Endothelial cell of umbilical vein (primary cell): ENCODE data around the gene ITGA1. TPM values are rescaled to one million over a fixed set of nuclear protein-coding genes. Genes with fewer than 3 reads are reported as not detected.

Experiments used
- BruUV-seq: library from RNA; stranded (reverse); fragments of 400-500 nt; replicated peaks from 2 replicates; lab custom pipeline; 2021; lab: Mats Ljungman, UMichigan
- CTCF ChIA-PET: fragments of 300-600, 350-600 bp; sonication (Branson Sonifier 250); formaldehyde crosslinking; loops from one replicate; lab custom pipeline; 2021; ENCODE audit warnings: antibody characterized with exemption, inconsistent platforms; lab: Charles Lee
- POLR2A ChIA-PET: fragments of 300-600, 350-600 bp; sonication (Branson Sonifier 250); formaldehyde crosslinking; loops from one replicate; lab custom pipeline; 2021; ENCODE audit warnings: antibody characterized with exemption, inconsistent platforms; lab: Charles Lee
- DNase-seq: peaks from one replicate; pipeline ENCODE4 v3.0.0-alpha.2; 2011; ENCODE audit warnings: low read depth, low spot score
- FAIRE-seq: peaks from 2 replicates; lab custom pipeline; 2011; peaks lifted over from hg19 to GRCh38; lab: Jason Lieb, UNC
- H2AFZ ChIP-seq: 2 replicates; pipeline ENCODE4 v1.6.0; 2012; ENCODE audit warnings: low read depth, low read length, control low read depth, inconsistent platforms
- H3K27ac ChIP-seq: 2 replicates; pipeline ENCODE4 v1.5.1; 2011; ENCODE audit warnings: low read depth, mild to moderate bottlenecking, control low read depth, low read length, moderate library complexity; ENCODE audit not compliant: insufficient read depth
- H3K27me3 ChIP-seq, 2 experiments: 2 replicates each; pipeline versions ENCODE4 v1.6.0 to v1.6.1; 2011; ENCODE audit warnings: low read length in 2 of 2, mixed read lengths in 1 of 2; ENCODE audit not compliant: control insufficient read depth in 2 of 2, insufficient read depth in 2 of 2
- H3K36me3 ChIP-seq, 2 experiments: 2 replicates in 1 of 2; 3 replicates in 1 of 2; pipeline ENCODE4 v1.5.1; 2011; ENCODE audit warnings: low read length in 2 of 2, mild to moderate bottlenecking in 1 of 2, moderate library complexity in 1 of 2; ENCODE audit not compliant: control insufficient read depth in 2 of 2, insufficient read depth in 2 of 2; ENCODE audit errors: extremely low read depth in 1 of 2
- H3K4me1 ChIP-seq: 3 replicates; pipeline ENCODE4 v1.5.1; 2011; ENCODE audit warnings: mild to moderate bottlenecking, low read length; ENCODE audit not compliant: control insufficient read depth, insufficient read depth; ENCODE audit errors: extremely low read depth
- H3K4me2 ChIP-seq: 2 replicates; pipeline ENCODE4 v1.6.1; 2011; ENCODE audit warnings: low read length, control low read depth, mixed read lengths; ENCODE audit not compliant: insufficient read depth
- H3K4me3 ChIP-seq, 3 experiments: fragments of 200-600 bp in 1 of 3; sonication (generic), shearing (Covaris generic) in 1 of 3; replicated peaks in 1 of 3; 2 replicates each; pipeline ENCODE4 v1.5.1; 2011 to 2016; ENCODE audit warnings: control low read depth in 3 of 3, low read length in 3 of 3, mild to moderate bottlenecking in 2 of 3, inconsistent platforms in 1 of 3, low read depth in 1 of 3, moderate library complexity in 1 of 3; ENCODE audit not compliant: insufficient read depth in 1 of 3
- H3K79me2 ChIP-seq: 2 replicates; pipeline ENCODE4 v1.6.0; 2012; ENCODE audit warnings: low read length, inconsistent platforms; ENCODE audit not compliant: control insufficient read depth, insufficient read depth
- H3K9ac ChIP-seq: replicated peaks from 2 replicates; pipeline ENCODE3; 2011; ENCODE audit warnings: low read length, control low read depth; ENCODE audit not compliant: insufficient read depth; ENCODE audit errors: extremely low read depth
- H3K9me1 ChIP-seq: replicated peaks from 3 replicates; pipeline ENCODE4 v1.6.0; 2011; ENCODE audit warnings: mild to moderate bottlenecking, low read length; ENCODE audit not compliant: control insufficient read depth, insufficient read depth; ENCODE audit errors: extremely low read depth
- H3K9me3 ChIP-seq: replicated peaks from 2 replicates; pipeline ENCODE4 v1.5.1; 2012; ENCODE audit warnings: low read length, inconsistent platforms; ENCODE audit not compliant: control insufficient read depth, insufficient read depth
- H4K20me1 ChIP-seq: replicated peaks from 2 replicates; pipeline ENCODE3; 2011; ENCODE audit warnings: mild to moderate bottlenecking, low read length; ENCODE audit not compliant: control insufficient read depth, insufficient read depth; ENCODE audit errors: extremely low read depth
- EZH2 ChIP-seq: IDR thresholded peaks from 2 replicates; pipeline ENCODE4 v1.6.1; 2012; ENCODE audit warnings: borderline replicate concordance, low read depth, mild to moderate bottlenecking, moderate library complexity, low read length, inconsistent platforms; ENCODE audit not compliant: severe bottlenecking
- FOS ChIP-seq: IDR thresholded peaks from 2 replicates; pipeline ENCODE4 v1.6.1; 2011; ENCODE audit warnings: mild to moderate bottlenecking, low read length, moderate library complexity, borderline replicate concordance; ENCODE audit not compliant: insufficient read depth
- GATA2 ChIP-seq: IDR thresholded peaks from 2 replicates; pipeline ENCODE4 v1.7.0; 2011; ENCODE audit warnings: low read depth, mild to moderate bottlenecking, moderate library complexity, mixed read lengths, low read length; ENCODE audit not compliant: insufficient read length, insufficient read depth
- JUN ChIP-seq: IDR thresholded peaks from 2 replicates; pipeline ENCODE4 v1.6.1; 2011; ENCODE audit warnings: borderline replicate concordance, low read depth; ENCODE audit not compliant: insufficient read length, insufficient read depth
- MYC ChIP-seq: IDR thresholded peaks from one replicate; pipeline ENCODE4 v1.6.1; 2011; ENCODE audit warnings: mild to moderate bottlenecking, low read depth, low read length
- POLR2A ChIP-seq: IDR thresholded peaks from 2 replicates; pipeline ENCODE4 v1.6.1; 2012; ENCODE audit warnings: low read depth, mild to moderate bottlenecking, control low read depth, low read length
- POLR2AphosphoS5 ChIP-seq: IDR thresholded peaks from 2 replicates; pipeline ENCODE4 v1.6.1; 2012; ENCODE audit warnings: low read depth, mild to moderate bottlenecking, control low read depth, low read length, moderate library complexity; ENCODE audit not compliant: insufficient read depth
- dilution Hi-C: fragments of 300-500 bp; cut with MboI; formaldehyde crosslinking; loops from one replicate; pipeline ENCODE4 v1.15.0; 2019; ENCODE audit warnings: low sequenced_read_pairs; ENCODE audit not compliant: extremely low pct_ligation_motif_present
- intact Hi-C: fragments of 100-400 bp; cut with micrococcal nuclease; formaldehyde crosslinking; loops from one replicate; pipeline ENCODE4 v1.10.0; 2022
- polyA plus RNA-seq, 4 experiments: library from polyadenylated mRNA; depleted of rRNA in 3 of 4; stranded (reverse) in 3 of 4; unstranded in 1 of 4; fragments of >200 nt; gene quantifications; 2 replicates each; pipeline versions ENCODE4 v1.2.1 to v1.2.3, GENCODE V29; 2011 to 2012; ENCODE audit warnings: missing spikeins in 1 of 4
- total RNA-seq: library from RNA; stranded (reverse); gene quantifications from 2 replicates; pipeline ENCODE4 v1.2.3, GENCODE V29; 2021
- TF ChIP-seq, protein P1 (sequence below), 2 donors: IDR thresholded peaks; 1 replicate in 1 of 2; 2 replicates in 1 of 2; pipeline ENCODE4 v1.5.1; 2011; ENCODE audit warnings: low read length in 2 of 2, mild to moderate bottlenecking in 2 of 2, moderate library complexity in 2 of 2, control low read depth in 1 of 2, inconsistent platforms in 1 of 2, low read depth in 1 of 2; ENCODE audit not compliant: insufficient read depth in 1 of 2; ENCODE audit errors: extremely low read depth in 1 of 2
- TF ChIP-seq, protein P2 (sequence below): IDR thresholded peaks from 2 replicates; pipeline ENCODE4 v1.6.1; 2011; ENCODE audit not compliant: insufficient read depth, insufficient read length

ITGA1 gene
- total and polyA plus RNA-seq, 2 donors (not counting 3 experiments of a cell fraction or from before 2014, with no cell fraction given): 0.65 to 1.9 TPM

DNA sequence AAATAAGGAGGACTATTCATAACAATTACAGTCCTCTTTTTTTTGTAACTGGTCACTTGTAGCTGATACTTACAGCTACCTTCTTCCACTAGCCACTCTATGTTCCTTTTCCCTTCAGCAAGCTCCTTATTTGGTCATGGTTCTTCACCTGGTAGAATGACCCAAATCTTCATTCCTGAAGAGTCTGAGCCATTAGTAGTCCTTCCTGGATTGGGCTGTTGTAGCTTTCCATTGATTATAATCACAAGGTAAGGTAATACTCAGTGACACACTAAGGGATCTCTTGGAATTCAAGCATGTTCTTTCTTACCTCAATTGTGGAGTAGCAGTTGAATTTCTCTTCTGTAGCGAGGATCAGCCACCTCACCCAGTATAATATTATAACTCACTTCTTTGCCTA lies 175.9 kb downstream of the ITGA1 start:
- TF ChIP-seq, protein P1, sequence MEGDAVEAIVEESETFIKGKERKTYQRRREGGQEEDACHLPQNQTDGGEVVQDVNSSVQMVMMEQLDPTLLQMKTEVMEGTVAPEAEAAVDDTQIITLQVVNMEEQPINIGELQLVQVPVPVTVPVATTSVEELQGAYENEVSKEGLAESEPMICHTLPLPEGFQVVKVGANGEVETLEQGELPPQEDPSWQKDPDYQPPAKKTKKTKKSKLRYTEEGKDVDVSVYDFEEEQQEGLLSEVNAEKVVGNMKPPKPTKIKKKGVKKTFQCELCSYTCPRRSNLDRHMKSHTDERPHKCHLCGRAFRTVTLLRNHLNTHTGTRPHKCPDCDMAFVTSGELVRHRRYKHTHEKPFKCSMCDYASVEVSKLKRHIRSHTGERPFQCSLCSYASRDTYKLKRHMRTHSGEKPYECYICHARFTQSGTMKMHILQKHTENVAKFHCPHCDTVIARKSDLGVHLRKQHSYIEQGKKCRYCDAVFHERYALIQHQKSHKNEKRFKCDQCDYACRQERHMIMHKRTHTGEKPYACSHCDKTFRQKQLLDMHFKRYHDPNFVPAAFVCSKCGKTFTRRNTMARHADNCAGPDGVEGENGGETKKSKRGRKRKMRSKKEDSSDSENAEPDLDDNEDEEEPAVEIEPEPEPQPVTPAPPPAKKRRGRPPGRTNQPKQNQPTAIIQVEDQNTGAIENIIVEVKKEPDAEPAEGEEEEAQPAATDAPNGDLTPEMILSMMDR (IDR thresholded peaks at IDR 0.05; ENCODE audit: extremely low read depth in 1 of 2, insufficient read depth in 1 of 2, low read depth in 1 of 2, low read length in 2 of 2): no peak
- TF ChIP-seq FOS (no peak), GATA2 (no peak), EZH2 (no peak), JUN (no peak), POLR2AphosphoS5 (no peak), MYC (no peak), POLR2A (no peak)
- TF ChIP-seq, protein P2, sequence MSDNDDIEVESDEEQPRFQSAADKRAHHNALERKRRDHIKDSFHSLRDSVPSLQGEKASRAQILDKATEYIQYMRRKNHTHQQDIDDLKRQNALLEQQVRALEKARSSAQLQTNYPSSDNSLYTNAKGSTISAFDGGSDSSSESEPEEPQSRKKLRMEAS: no peak
- dilution Hi-C loops: no loop called here
- H3K27me3 ChIP-seq: no peaks in the 10 kb centered on the region
- H4K20me1 ChIP-seq: no peaks in the 10 kb centered on the region
- BruUV-seq: no TSS peak
- no peaks in the 10 kb centered on the region for H3K4me1 ChIP-seq
- no peak overlapping the region for H2AFZ ChIP-seq
- H3K27ac ChIP-seq: no peak overlapping the region
- H3K9me1 ChIP-seq: no peaks in the 10 kb centered on the region
- H3K36me3 ChIP-seq: no peaks in the 10 kb centered on the region
- H3K4me3 ChIP-seq: no peak overlapping the region
- no peaks in the 10 kb centered on the region for H3K79me2 ChIP-seq
- no peak overlapping the region for H3K4me2 ChIP-seq
- DNase-seq: no peak
- no peak overlapping the region for H3K9ac ChIP-seq
- peak; percentile 48 for FAIRE-seq
- intact Hi-C loops: loop anchor here (2.0 kb wide), 1 partner anchor 17 kb away; no protein-coding TSS in a partner anchor
- ChIA-PET POLR2A (no interaction called here), CTCF (interaction anchor here (0.8 to 1.9 kb wide), 10 partner anchors 9 to 299 kb away, joined by 3 to 9 read pairs (median 4); no protein-coding TSS in a partner anchor)
- no peaks in the 10 kb centered on the region for H3K9me3 ChIP-seq
